SK-N-MC (cell line): ENCODE data around the gene CDCA4.
"Not testable (repeated sequence)": the region's sequence is repeated elsewhere in the genome, so short reads cannot be mapped to it uniquely, and the experiment has no call there.

ENCODE experiments used
- EZH2 ChIP-seq: fragments of 200-600 bp; sonication (generic); IDR thresholded peaks from one replicate; pipeline ENCODE4 v1.6.1; 2017; ENCODE audit warnings: antibody characterized with exemption
- FOXP2 ChIP-seq: optimal IDR thresholded peaks from 2 replicates; pipeline ENCODE3; 2011; ENCODE audit warnings: mild to moderate bottlenecking, moderate library complexity; ENCODE audit not compliant: insufficient read depth; ENCODE audit errors: extremely low read length, control extremely low read depth
- POLR2AphosphoS5 ChIP-seq: IDR thresholded peaks from 2 replicates; pipeline ENCODE4 v1.6.1; 2012; ENCODE audit warnings: mild to moderate bottlenecking, low read depth, low read length, borderline replicate concordance

- not testable (repeated sequence) for TF ChIP-seq EZH2, POLR2AphosphoS5, FOXP2
These were observed 14.7 kb upstream of the CDCA4 start for GRCh38 chr14:105035616-105036015.
